Chondrocyte (in vitro differentiated cells): ENCODE measurements around the gene SWI5. TPM values are rescaled to one million over a fixed set of nuclear protein-coding genes. Genes with fewer than 3 reads are reported as not detected.

Experiments used
- DNase-seq: peaks from one replicate; pipeline ENCODE4 v3.0.0; 2021; ENCODE audit warnings: mixed read lengths, low spot score
- H3K27ac Mint-ChIP-seq: one replicate; pipeline ENCODE4 v1.8.0; 2021; ENCODE audit warnings: mild to moderate bottlenecking, moderate library complexity, mixed read lengths; ENCODE audit not compliant: unreplicated experiment
- H3K27me3 Mint-ChIP-seq: 2 replicates; pipeline ENCODE4 v1.8.0; 2021; ENCODE audit warnings: low read depth, mixed read lengths
- H3K36me3 Mint-ChIP-seq: 2 replicates; pipeline ENCODE4 v1.8.0; 2021; ENCODE audit warnings: low read depth, mixed read lengths
- H3K4me1 Mint-ChIP-seq: 2 replicates; pipeline ENCODE4 v1.8.0; 2021; ENCODE audit warnings: low read depth, mild to moderate bottlenecking, mixed read lengths
- H3K4me3 Mint-ChIP-seq: one replicate; pipeline ENCODE4 v1.8.0; 2021; ENCODE audit warnings: mild to moderate bottlenecking, moderate library complexity, mixed read lengths; ENCODE audit not compliant: unreplicated experiment
- H3K9me3 Mint-ChIP-seq: 2 replicates; pipeline ENCODE4 v1.8.0; 2021; ENCODE audit warnings: low read depth, mixed read lengths
- CTCF ChIP-seq: fragments of 200-600 bp; sonication (generic); IDR thresholded peaks from 2 replicates; pipeline ENCODE4 v1.5.0; 2021; ENCODE audit warnings: antibody characterized with exemption, mild to moderate bottlenecking, moderate library complexity
- total RNA-seq: library from RNA; stranded (reverse); gene quantifications from 3 replicates; pipeline ENCODE4 v1.2.1, GENCODE V29; 2021

SWI5 gene
- total RNA-seq, 1 donor from 2014 or later, result 29.4 TPM

- DNase-seq, result no peak
- Mint-ChIP-seq H3K36me3 (no peaks in the 10 kb centered on the region), H3K9me3 (no peaks in the 10 kb centered on the region), H3K4me1 (peaks cover 7% of the 10 kb centered on the region), H3K27me3 (no peaks in the 10 kb centered on the region), H3K4me3 (no peak overlapping the region), H3K27ac (no peak overlapping the region)
- no peak for TF ChIP-seq CTCF
These were observed 18.1 kb downstream of the SWI5 start for GRCh38 chr9:128294142-128294541.

- Mint-ChIP-seq H3K36me3 (no peaks in the 10 kb centered on the region), H3K4me1 (peaks cover 7% of the 10 kb centered on the region), H3K27me3 (no peaks in the 10 kb centered on the region), H3K9me3 (no peaks in the 10 kb centered on the region), H3K4me3 (no peak overlapping the region), H3K27ac (no peak overlapping the region)
- no peak for TF ChIP-seq CTCF
- no peak for DNase-seq
These were observed 20.5 kb downstream of the SWI5 start for GRCh38 chr9:128296340-128297220.

- Mint-ChIP-seq H3K9me3 (no peaks in the 10 kb centered on the region), H3K36me3 (no peaks in the 10 kb centered on the region), H3K4me3 (no peak overlapping the region), H3K27me3 (no peaks in the 10 kb centered on the region), H3K4me1 (peaks cover 7% of the 10 kb centered on the region), H3K27ac (no peak overlapping the region)
- no peak for DNase-seq
- no peak for TF ChIP-seq CTCF
These were observed 21.2 kb downstream of the SWI5 start for GRCh38 chr9:128297221-128297773.

GRCh38 chr9:128298535-128299482 is 22.7 kb downstream of the SWI5 start:
- no peak for DNase-seq
- no peak overlapping the region for H3K4me3 Mint-ChIP-seq
- no peak overlapping the region for H3K27ac Mint-ChIP-seq
- no peaks in the 10 kb centered on the region for H3K36me3 Mint-ChIP-seq
- no peaks in the 10 kb centered on the region for H3K27me3 Mint-ChIP-seq
- TF ChIP-seq CTCF, result no peak
- peaks cover 7% of the 10 kb centered on the region for H3K4me1 Mint-ChIP-seq
- no peaks in the 10 kb centered on the region for H3K9me3 Mint-ChIP-seq
